Keratinocyte (primary cell): ENCODE results near the gene FOCAD.

Experiments used
- CTCF ChIP-seq, 3 experiments: IDR thresholded peaks in 1 of 3; conservative IDR thresholded peaks in 1 of 3; optimal IDR thresholded peaks in 1 of 3; 2 replicates in 2 of 3; 3 replicates in 1 of 3; pipeline versions ENCODE3 to v1.5.1; 2011; ENCODE audit warnings: low read length in 3 of 3, mild to moderate bottlenecking in 3 of 3, moderate library complexity in 2 of 3, control low read depth in 1 of 3, inconsistent platforms in 1 of 3; ENCODE audit not compliant: insufficient read depth in 2 of 3; ENCODE audit errors: extremely low read depth in 1 of 3
- EZH2 ChIP-seq: IDR thresholded peaks from one replicate; pipeline ENCODE4 v1.6.1; 2012; ENCODE audit warnings: inconsistent platforms, mild to moderate bottlenecking, low read length, moderate library complexity

- no peak for TF ChIP-seq CTCF (optimal IDR thresholded peaks at IDR 0.05 in 1 of 3, IDR thresholded peaks at IDR 0.05 in 1 of 3, conservative IDR thresholded peaks at IDR 0.05 in 1 of 3; ENCODE audit: extremely low read depth in 1 of 3, insufficient read depth in 2 of 3, low read length in 3 of 3)
- TF ChIP-seq EZH2: no peak
These were observed 56.2 kb downstream of the FOCAD start for GRCh38 chr9:20740304-20740703.
